ENCODE data around the gene CXorf38. TPM values are rescaled to one million over a fixed set of nuclear protein-coding genes. Genes with fewer than 3 reads are reported as not detected.
"Not testable (repeated sequence)": the region's sequence is repeated elsewhere in the genome, so short reads cannot be mapped to it uniquely, and the experiment has no call there.

The CXorf38 gene
- polyA plus RNA-seq, 1 donor: 7.2 TPM

- DNase-seq: no peak
Observed at GRCh38 chrX:40625294-40625693, 22.1 kb downstream of the CXorf38 start.

- no peak for DNase-seq
Observed at GRCh38 chrX:40623665-40624064, 23.7 kb downstream of the CXorf38 start.

GRCh38 chrX:40623139-40623536 is 24.2 kb downstream of the CXorf38 start, which contains the start of gene MPC1L:
MPC1L (plus strand) TSS chrX:40623428; CDS start chrX:40623566, 138 bp downstream.
- no peak for DNase-seq

- no peak for DNase-seq
Observed at GRCh38 chrX:40622479-40623138, 24.8 kb downstream of the CXorf38 start.

- DNase-seq: no peak
Observed at GRCh38 chrX:40617566-40617965, 29.8 kb downstream of the CXorf38 start.

- no peak for DNase-seq
Observed at GRCh38 chrX:40615976-40616375, 31.4 kb downstream of the CXorf38 start.

GRCh38 chrX:40612511-40612910 is 34.9 kb downstream of the CXorf38 start:
- no peak for DNase-seq

- no peak for DNase-seq
Observed at GRCh38 chrX:40607381-40607780, 40.0 kb downstream of the CXorf38 start.

GRCh38 chrX:40603446-40603845 is 43.9 kb downstream of the CXorf38 start:
- DNase-seq: no peak

- DNase-seq: not testable (repeated sequence)
Observed at GRCh38 chrX:40589616-40590321, 57.6 kb downstream of the CXorf38 start.

- not testable (repeated sequence) for DNase-seq
Observed at GRCh38 chrX:40587623-40588022, 59.7 kb downstream of the CXorf38 start.

- no peak for DNase-seq
Observed at GRCh38 chrX:40582811-40583210, 64.5 kb downstream of the CXorf38 start.

- DNase-seq: not testable (repeated sequence)
Observed at GRCh38 chrX:40582178-40582577, 65.2 kb downstream of the CXorf38 start.

- DNase-seq: peak; percentile 19
Observed at GRCh38 chrX:40581336-40581920, 65.9 kb downstream of the CXorf38 start.

- DNase-seq: peak; percentile 92
Observed at GRCh38 chrX:40580537-40581335, 66.6 kb downstream of the CXorf38 start, which contains the start of gene ATP6AP2. ATP6AP2 (plus strand) TSS chrX:40580970; CDS start chrX:40581066, 96 bp downstream.

- DNase-seq: no peak
Observed at GRCh38 chrX:40579900-40580536, 67.3 kb downstream of the CXorf38 start.

GRCh38 chrX:40579141-40579540 is 68.2 kb downstream of the CXorf38 start:
- no peak for DNase-seq

GRCh38 chrX:40578039-40578695 is 69.2 kb downstream of the CXorf38 start:
- no peak for DNase-seq

All from hindlimb muscle (tissue), 1 donor.